NCI-H345 treated with DMSO at 0.1 percent for 48 hours (cell line): ENCODE data around the gene SGCG.
"Not testable (repeated sequence)": the region's sequence is repeated elsewhere in the genome, so short reads cannot be mapped to it uniquely, and the experiment has no call there.

ENCODE experiments used
- DNase-seq: peaks from one replicate; lab custom pipeline; 2025; ENCODE audit not compliant: unreplicated experiment; lab: John Stamatoyannopoulos, UW

The SGCG gene, protein sequence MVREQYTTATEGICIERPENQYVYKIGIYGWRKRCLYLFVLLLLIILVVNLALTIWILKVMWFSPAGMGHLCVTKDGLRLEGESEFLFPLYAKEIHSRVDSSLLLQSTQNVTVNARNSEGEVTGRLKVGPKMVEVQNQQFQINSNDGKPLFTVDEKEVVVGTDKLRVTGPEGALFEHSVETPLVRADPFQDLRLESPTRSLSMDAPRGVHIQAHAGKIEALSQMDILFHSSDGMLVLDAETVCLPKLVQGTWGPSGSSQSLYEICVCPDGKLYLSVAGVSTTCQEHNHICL

DNA sequence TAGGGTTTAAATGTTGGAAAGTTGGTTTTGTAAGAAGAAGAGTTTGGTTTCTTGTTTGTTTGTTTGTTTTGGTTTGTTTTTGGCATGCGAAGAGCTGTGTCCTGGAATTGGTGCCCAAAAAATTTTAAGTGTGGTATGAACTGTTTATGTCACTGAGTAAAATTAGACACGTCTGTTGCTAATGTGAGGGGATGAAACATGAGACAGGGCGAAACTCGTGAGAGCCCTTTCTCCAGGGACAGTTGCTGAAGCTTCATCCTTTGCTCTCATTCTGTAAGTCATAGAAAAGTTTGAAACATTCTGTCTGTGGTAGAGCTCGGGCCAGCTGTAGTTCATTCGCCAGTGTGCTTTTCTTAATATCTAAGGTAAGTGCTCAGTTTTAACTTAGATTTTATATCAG is at the start of gene SGCG:
Gene SGCG (plus strand): TSS at position 269 of the 400 bp plus-strand sequence. CDS start 22,716 bp downstream, outside the sequence.
- no peak for DNase-seq

DNA sequence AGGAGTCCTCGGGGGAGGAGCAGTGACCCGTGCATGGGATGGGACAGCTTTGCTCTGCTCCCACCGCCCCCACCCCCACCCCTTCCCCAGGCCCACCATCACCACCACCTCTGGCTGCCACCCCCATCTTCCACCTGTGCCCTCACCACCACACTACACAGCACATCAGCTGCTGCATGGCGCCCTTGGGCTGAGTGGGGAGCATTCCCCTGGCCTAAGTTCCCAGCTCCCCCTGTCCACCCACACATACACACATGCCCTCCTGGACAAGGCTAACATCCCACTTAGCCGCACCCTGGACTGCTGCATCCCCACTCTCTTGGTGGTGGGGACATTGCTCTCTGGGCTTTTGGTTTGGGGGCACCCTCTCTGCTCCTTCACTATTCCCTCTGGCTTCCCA is 46.2 kb upstream of the SGCG start:
- DNase-seq, result no peak

DNA sequence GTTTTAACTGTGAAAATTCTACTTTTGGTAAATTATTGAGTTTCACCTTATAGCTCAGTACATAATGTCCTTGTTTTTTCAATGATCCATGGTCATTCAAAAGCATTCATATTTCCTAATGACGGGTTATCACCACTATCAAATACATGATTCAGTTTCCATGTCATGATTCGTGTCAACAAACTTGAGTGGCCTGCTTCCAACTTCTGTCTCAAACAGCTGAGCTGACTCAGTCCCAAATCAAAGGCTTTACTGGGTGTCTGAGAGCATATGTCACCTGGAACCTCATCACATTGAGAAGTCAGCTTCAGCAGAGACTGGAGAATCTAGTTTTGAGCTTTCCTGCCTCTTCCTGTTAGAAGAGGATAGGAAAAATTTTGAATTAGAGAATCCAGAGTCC is 40.3 kb upstream of the SGCG start:
- no peak for DNase-seq

DNA sequence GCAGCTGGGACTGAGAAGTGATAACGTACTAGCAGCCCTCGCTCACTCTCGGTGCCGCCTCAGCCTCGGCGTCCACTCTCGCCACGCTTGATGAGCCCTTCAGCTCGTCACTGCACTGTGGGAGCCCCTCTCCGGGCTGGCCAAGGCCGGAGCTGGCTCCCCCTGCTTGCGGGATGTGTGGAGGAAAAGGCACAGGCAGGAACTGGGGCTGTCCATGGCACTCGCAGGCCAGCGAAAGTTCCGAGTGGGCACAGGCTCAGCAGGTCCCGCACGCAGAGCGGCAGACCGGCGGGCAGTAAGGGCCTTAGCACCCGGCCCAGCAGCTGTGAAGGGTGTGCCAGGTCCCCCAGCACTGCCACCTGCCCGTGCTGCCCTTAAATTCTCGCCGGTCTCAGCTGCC is 38.8 kb upstream of the SGCG start:
- no peak for DNase-seq

DNA sequence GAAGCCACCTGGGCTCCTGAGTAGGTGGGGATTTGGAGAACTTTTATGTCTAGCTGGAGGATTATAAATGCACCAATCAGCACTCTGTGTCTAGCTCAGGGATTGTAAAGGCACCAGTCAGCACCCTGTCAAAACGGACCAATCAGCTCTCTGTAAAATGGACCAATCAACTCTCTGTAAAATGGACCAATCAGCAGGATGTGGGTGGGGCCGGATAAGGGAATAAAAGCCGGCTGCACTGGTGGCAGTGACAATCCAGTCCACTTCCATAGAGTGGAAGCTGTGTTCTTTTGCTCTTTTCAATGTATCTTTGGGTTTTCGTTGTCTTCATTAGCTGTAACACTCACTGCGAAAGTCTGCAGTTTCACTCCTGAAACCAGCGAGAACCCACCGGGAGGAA is 38.2 kb upstream of the SGCG start:
- DNase-seq, result not testable (repeated sequence)

DNA sequence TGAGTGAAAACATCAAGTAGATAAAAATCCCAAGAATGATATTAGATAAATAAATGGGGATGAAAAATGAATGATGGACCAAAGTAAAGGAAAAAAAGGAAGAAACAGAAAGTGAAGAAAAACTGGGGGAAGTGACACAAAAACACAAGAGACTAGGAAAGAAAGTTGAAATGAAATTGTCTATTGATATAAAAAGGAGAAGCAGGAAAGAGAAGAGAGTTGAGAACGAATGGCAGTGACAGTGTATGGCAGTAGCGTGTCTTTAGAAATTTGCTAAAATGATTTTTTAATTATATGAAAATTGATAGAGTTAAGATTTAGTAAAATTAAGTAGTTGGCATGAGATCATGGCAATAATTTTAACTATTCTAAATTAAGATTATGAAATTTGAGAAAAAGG is 36.3 kb upstream of the SGCG start:
- DNase-seq, result no peak

DNA sequence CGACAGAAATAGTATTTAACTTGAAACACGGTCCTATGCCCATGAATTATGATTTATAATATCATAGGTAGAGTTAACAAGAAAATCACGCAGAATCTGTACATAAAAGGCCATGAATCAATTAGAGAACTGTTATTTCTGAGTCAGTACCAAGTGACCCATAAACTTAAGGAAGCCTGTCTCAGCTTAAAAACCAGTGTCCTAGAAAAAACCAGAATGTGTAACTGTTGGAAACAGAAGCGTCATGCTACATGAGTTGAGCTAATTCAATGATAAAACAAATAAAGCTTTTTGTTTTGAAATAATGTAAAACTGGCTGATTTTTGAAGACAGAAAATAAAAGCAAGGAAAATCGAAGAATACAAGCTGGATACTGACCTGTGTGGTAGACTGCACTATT is 34.8 kb upstream of the SGCG start:
- no peak for DNase-seq

DNA sequence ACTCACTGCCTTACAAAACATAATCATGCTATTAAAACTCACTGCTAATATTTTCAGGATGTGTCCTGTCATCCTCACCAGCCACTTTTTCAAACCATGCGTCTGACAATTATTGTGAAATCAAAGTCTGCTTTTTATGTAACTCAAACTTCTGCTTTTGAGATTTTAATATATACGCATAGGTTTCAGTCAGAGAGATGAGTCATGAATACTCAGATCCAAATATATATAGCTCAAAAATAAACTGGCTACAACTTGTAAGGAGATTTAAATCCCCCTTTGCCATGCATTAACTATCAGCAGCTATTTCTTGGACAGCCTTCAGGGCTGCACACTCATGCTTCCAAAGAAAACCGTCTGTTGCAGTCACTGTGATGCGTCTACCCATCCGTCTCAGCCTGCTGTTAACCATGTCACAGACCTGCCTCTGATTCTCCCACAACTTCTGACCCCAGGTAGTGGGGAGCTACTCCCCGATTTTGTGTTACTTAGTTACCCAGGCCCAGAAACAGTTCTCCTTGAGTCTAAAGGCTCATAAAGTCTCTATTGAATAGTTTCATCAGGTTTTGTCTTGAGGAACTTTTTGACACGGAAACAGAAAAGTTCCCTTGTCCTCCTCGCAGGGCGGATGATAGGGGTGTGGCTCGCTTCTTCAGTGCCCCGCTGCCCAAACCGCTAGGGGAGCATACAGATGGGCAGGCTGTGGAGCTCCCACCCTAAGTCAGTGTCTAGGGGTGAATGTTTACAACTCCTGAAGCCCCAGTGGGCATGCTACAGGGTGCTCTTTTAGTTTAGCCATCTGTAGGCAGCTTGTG is 33.8 kb upstream of the SGCG start:
- DNase-seq, result no peak

DNA sequence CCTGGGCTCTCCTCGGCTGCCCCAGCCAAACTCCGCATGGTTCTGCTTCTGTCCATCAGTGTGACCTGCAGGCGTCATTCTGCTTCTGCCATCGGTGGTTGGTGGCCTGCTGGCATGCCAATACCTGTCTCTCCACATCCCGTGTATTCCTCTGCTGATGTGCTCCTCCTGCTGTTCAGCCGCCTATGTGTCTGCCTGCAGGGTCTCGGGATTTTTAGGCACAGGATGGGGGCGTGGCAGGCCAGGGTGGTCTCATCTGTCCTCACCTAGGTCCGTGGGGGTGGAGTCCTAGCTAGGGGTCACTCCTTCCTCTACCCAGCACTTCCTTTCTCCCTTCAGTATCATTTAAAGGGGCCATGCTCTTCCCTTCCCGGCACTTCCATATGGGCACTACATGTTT is 33.0 kb upstream of the SGCG start:
- DNase-seq, result no peak

DNA sequence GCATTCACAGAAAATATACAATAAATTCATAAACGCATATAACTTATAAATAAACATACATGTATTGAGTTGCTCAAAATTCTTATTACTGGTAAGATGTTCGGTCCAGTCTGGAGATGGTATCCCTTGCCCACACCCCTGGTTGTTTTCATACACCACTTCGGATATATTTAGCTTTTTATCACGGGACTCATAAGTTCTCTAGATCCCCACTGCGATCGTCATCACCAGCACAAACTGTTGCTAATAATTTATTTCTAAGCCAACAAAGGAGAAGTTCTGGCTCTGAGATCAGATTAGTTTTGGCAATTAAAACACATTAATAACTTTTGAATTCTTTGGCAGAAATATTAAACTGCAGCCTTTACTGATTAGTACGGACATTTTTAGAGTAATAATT is 23.0 kb upstream of the SGCG start:
- DNase-seq, result no peak

DNA sequence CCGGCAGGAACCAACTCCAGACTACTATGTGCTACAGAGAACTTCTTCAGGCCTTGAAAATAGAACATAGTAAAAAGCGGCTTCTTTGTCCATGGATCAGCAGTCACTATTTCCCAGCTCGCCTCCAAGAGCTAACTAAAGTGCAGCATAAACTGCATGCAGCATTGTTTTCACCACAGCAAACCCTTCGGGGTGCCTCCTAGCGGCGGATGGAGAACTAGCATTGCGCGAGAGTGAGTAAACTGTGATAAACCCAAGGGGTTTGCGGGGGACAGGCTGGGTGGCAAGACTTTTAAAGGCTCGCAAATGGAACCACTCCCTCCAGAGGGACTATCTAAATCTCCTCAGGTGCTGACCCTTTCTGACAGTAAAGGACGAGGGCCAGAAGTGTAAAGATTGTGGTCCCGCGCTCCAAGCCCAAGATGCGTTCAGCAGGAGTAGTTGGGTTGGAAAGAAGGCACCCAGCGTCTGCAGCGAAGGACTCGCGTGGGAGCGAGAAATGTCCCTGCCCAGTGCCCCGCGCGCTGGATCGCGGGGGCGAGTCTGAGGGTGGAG is 21.5 kb upstream of the SGCG start:
- DNase-seq, result peak; percentile 13

DNA sequence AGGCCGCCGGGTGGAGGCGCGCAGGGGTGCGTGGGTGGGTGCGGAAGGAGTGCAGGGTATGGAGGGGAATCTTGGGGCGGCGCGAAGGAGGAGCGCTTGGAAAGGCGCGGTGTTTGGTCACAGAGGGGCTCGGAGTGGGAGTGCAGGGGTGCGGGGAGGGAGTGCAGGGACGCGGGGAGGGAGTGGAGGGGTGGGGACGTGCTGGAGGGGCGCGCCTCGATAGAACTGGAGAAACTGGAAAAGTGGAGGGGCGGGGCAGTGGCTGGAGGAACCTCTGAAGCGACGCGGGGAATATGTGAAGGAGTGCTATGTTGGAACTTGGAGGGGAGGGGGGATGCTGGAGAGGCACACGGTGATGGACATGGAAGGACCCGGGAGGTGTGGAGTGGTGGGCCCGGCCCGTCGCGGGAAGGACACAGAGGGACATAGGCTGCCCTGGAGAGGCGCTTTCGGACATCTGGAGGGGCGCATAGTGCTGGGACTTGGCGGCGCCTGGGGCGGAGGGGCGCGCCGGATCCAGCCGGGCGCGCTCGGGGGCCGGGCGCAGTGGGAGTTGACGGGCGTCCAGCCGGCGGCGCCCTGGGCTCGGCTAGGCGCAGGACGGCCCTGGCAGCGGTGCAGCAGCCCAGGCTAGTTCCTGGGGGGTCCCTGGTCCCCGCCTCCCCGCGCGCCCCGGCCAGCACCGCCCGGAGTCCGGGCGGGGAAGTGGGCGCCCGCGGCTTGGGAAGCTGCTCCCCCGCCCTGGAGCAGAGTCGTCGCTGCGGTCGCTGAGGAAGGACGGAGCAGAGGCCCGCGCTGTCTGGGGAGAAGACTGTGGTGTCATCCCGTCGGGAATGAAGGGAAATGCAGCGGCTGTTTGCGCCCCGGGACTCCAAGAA is 20.8 kb upstream of the SGCG start:
- no peak for DNase-seq

DNA sequence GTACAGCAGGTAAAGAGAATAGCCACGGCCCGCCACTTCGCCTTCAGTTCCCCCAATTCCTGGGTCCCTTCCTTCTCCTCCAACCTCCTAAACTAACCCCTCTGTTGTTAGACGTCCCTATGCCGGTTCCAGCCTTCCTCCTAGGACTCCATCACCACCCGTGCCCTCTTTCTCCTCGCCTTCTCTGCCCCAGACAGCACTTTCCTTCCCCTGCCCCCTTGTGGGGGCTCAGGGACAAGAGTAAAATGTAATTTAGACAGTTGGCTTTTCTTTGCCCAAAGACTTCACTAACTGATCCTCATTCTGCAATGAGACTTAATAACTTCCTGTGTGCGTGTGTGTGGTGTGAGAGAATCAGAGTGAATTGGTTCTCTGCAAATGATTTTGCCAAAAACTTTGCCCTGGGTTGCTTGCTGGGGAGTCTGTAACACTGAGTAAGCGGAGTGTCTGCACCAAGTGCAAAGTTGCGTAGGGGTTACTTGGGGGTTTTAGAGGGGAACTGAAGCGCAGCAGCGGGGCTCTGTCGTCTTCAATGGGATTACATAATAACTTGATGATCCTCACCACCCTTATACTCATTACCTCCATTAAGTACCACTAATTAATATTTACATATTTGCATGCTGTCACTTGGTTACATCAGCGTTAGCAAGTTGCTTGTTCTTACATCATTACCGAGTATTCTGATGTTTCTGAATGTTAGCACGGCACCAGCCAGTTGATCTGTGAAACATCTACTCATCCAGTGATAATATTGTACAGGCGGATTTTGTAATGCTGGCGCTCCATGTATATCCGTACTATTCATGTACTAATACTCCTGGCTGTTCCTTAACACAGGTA is 19.9 kb upstream of the SGCG start:
- DNase-seq, result no peak

DNA sequence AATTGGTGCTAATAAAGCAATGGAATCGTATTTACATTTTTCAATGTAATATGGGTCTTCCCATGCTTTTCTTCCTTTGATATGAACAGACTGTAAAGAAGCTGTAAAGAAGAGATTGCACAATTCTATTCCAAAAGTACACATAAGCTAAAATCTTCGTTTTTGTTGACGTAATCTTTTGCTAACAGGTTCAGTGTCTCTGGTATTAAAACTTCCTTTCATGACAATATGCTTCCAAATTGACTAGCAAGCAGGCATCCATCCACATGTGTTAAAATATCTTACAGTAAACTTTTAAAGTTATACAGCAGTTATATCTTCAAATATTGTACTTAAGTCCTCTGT is 19.3 kb upstream of the SGCG start:
- no peak for DNase-seq

DNA sequence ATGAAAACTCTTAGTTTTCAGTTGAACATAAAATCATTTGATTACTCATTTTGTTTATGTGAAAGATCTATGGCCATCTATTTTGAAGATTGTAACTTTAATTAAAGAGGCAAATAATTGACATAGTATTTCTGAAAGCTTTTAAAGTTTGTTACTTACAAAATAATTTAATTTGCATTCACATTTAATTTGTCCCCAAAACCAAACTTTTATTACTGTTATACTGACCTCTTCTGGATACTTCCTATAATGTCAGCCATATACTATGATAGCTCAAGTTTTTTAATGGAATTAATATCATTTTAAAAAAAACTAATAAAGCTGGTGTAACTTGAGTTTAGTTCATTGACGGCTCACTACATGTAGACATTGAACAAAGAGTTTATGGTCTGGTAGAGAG is 4.9 kb upstream of the SGCG start:
- no peak for DNase-seq

DNA sequence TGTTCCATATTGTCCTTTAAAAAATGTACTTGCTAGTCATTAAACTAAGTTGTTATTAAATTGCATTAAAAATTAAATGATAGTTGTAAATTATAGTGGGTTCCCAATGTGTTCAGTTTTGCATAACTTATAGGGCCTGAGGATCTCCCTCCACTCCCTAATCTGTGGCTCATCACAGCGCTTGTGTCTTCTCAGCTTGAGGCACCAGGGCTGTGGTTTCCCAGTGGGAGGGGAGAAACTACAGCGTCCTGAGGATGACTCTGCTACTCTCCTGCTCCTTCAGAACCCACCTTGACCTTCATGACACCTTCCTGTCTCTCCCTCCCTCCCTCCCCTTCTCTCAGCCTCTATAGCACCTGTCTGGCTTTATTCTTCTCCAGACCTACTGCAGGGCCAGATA is 1.4 kb downstream of the SGCG start:
- no peak for DNase-seq

DNA sequence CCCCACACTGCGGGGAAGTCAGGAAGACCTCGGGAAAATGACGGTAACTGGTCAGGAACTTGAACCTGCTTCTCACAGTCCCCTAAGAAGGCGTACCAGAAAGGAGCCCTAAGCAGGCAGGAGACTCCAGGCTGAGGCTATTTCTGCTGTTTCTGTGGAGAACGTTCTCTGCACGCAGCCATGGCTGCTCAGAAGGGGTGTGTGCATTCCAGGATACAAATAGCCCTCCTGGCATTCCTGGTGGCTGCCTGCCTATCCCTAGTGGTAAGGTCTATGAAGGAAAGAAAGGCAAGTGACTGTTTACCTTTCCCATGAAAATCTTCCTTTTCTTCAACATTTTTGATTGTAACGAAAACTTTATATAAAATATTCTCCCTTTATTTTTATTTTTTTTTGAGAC is 2.5 kb downstream of the SGCG start:
- no peak for DNase-seq

DNA sequence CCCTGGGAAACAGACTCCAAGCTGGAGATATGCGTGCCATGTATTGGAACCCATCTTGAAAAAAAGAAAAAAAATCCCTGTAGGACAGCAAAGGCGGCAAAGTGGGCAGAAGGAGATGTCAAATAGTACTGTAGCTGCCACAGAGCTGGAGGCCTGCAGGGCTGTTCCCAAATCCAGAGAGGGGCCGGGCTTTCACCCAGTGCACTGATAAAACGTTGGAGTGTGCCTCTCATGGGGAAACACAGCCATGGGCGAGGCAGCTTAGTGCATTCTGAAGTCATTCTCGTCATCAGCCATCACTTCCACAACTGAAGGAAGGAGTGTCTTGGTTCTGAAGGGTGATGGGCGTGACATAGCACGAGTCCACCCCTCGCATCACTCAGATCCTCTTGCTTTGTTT is 4.8 kb downstream of the SGCG start:
- DNase-seq, result no peak

DNA sequence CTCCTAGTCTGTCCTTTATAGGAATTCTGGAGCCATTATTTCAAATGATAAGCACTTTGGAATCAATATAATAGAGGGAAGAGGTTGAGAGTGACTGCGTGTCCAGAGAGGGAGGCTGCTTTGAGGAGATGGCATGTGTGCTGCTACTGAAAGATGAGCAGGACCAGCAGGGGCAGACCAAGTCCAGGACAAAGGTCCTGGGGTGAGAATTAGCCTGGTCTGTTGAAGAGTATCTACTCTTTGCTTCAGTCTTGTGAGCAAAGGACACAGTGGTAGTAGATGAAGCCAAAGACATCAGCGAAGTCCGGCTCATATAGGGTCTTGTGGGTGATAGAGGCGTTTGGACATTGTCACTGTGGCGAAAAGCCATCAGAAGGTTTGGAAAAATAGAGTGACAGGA is 21.1 kb downstream of the SGCG start:
- no peak for DNase-seq

DNA sequence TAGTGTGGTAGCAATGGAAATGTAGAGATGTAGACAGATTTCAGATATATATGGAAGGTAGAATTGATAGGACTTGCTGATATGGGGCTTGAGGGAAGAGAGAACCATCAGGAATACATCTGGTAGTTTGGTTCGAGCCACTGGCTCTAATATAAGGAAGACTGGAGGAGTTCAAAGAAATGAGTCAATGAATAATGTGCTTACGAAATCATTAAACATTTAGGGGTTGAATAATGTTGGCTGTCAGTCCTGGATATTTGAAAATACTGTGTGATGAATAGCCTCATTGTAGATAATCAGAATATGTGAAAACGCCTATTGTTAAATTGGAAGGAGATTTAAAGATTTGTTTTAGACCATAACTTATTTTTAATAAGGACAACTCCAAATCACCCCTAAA is 21.6 kb downstream of the SGCG start:
- no peak for DNase-seq

DNA sequence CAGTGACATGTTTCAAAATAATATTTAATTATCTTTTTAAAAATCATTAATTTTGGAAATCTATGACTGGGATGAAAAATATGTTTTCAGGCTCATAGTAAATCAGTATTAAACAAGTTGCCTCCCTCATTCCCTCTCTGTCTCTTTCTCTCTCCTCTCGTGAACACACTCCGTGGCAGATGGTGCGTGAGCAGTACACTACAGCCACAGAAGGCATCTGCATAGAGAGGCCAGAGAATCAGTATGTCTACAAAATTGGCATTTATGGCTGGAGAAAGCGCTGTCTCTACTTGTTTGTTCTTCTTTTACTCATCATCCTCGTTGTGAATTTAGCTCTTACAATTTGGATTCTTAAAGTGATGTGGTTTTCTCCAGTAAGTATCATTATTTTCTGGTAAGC is 22.7 kb downstream of the SGCG start:
- no peak for DNase-seq
